Stimulated activated CD4-positive, alpha-beta T cell treated with anti-CD3 and anti-CD28 coated beads, Interleukin-1b, Interleukin-23, amount 100 ng/mL, for 4 hours (primary cell): Measurements from ENCODE around the gene SERP2.

Experiments used
- DNase-seq, 2 donors: peaks; one replicate each; pipeline ENCODE4 v3.0.0-alpha.2; 2020; ENCODE audit warnings: low read depth in 2 of 2

The SERP2 gene

GRCh38 chr13:44388427-44389059 is 14.9 kb downstream of the SERP2 start:
- no peak for DNase-seq

GRCh38 chr13:44389060-44389666 is 15.5 kb downstream of the SERP2 start:
- no peak for DNase-seq

GRCh38 chr13:44389876-44390275 is 16.3 kb downstream of the SERP2 start:
- no peak for DNase-seq

GRCh38 chr13:44393391-44393790 is 19.8 kb downstream of the SERP2 start:
- DNase-seq = no peak

GRCh38 chr13:44394658-44395057 is 21.0 kb downstream of the SERP2 start:
- no peak for DNase-seq

- DNase-seq = no peak
Observed at GRCh38 chr13:44395976-44396694, 22.5 kb downstream of the SERP2 start.

- DNase-seq = no peak
Observed at GRCh38 chr13:44396701-44397580, 23.3 kb downstream of the SERP2 start.

- no peak for DNase-seq
Observed at GRCh38 chr13:44397766-44398223, 24.2 kb downstream of the SERP2 start.

GRCh38 chr13:44398606-44399005 is 25.0 kb downstream of the SERP2 start:
- no peak for DNase-seq

- DNase-seq = no peak
Observed at GRCh38 chr13:44399074-44399473, 25.4 kb downstream of the SERP2 start.

- no peak for DNase-seq
Observed at GRCh38 chr13:44400736-44401135, 27.1 kb downstream of the SERP2 start.

GRCh38 chr13:44401577-44401976 is 28.0 kb downstream of the SERP2 start:
- DNase-seq = no peak

- DNase-seq = no peak
Observed at GRCh38 chr13:44402899-44403445, 29.3 kb downstream of the SERP2 start.

- DNase-seq = no peak
Observed at GRCh38 chr13:44403461-44404056, 29.9 kb downstream of the SERP2 start.

GRCh38 chr13:44404261-44405132 is 30.9 kb downstream of the SERP2 start:
- DNase-seq = no peak

GRCh38 chr13:44406617-44407016 is 33.0 kb downstream of the SERP2 start:
- DNase-seq = no peak

- DNase-seq = no peak
Observed at GRCh38 chr13:44407379-44407778, 33.8 kb downstream of the SERP2 start.

- no peak for DNase-seq
Observed at GRCh38 chr13:44407891-44408290, 34.3 kb downstream of the SERP2 start.

GRCh38 chr13:44409595-44409994 is 36.0 kb downstream of the SERP2 start:
- no peak for DNase-seq

GRCh38 chr13:44410328-44410859 is 36.8 kb downstream of the SERP2 start:
- no peak for DNase-seq
